OCI-LY1 (cell line): ENCODE data around the gene PDCD4.

Experiments used
- H2AFZ ChIP-seq: fragments of 200-600 bp; sonication (generic), shearing (Covaris generic); 2 replicates; pipeline ENCODE4 v1.6.0; 2014; ENCODE audit warnings: antibody characterized with exemption, mild to moderate bottlenecking, low read length
- H3F3A ChIP-seq: fragments of 200-600 bp; sonication (generic), shearing (Covaris generic); 2 replicates; pipeline ENCODE4 v1.6.0; 2014; ENCODE audit warnings: mild to moderate bottlenecking, antibody characterized with exemption, low read length, moderate library complexity; ENCODE audit not compliant: insufficient read depth
- H3K27ac ChIP-seq: fragments of 200-600 bp; sonication (generic); 2 replicates; pipeline ENCODE4 v1.5.1; 2014; ENCODE audit warnings: low read length, mixed run types, mild to moderate bottlenecking, low read depth; ENCODE audit not compliant: poor library complexity, severe bottlenecking
- H3K27me3 ChIP-seq: fragments of 200-600 bp; sonication (generic); 2 replicates; pipeline ENCODE4 v1.6.0; 2014; ENCODE audit warnings: antibody characterized with exemption, mild to moderate bottlenecking, low read length, moderate library complexity; ENCODE audit not compliant: insufficient read depth
- H3K36me3 ChIP-seq: fragments of 200-600 bp; sonication (generic); 2 replicates; pipeline ENCODE4 v1.6.1; 2014; ENCODE audit warnings: mild to moderate bottlenecking, antibody characterized with exemption, low read length, moderate library complexity, mixed read lengths; ENCODE audit not compliant: insufficient read depth
- H3K4me1 ChIP-seq: fragments of 200-600 bp; sonication (generic); 2 replicates; pipeline ENCODE4 v1.5.1; 2014; ENCODE audit warnings: mild to moderate bottlenecking, low read length, moderate library complexity; ENCODE audit not compliant: insufficient read depth, severe bottlenecking
- H3K4me2 ChIP-seq: fragments of 200-600 bp; sonication (generic), shearing (Covaris generic); 2 replicates; pipeline ENCODE4 v1.6.1; 2014; ENCODE audit warnings: low read length
- H3K4me3 ChIP-seq: fragments of 200-600 bp; sonication (generic); 2 replicates; pipeline ENCODE4 v1.5.1; 2014; ENCODE audit warnings: low read length, low read depth, mild to moderate bottlenecking, mixed read lengths; ENCODE audit not compliant: poor library complexity, severe bottlenecking
- H3K79me2 ChIP-seq: fragments of 200-600 bp; shearing (Covaris generic); 2 replicates; pipeline ENCODE4 v1.6.1; 2016; ENCODE audit warnings: mixed run types, low read length, mixed read lengths; ENCODE audit not compliant: insufficient read depth
- H3K9ac ChIP-seq: fragments of 200-600 bp; sonication (generic), shearing (Covaris generic); 2 replicates; pipeline ENCODE4 v1.6.1; 2014; ENCODE audit warnings: mild to moderate bottlenecking, low read length, mixed read lengths
- H3K9me2 ChIP-seq: fragments of 200-600 bp; sonication (generic), shearing (Covaris generic); 2 replicates; pipeline ENCODE4 v1.6.1; 2014; ENCODE audit warnings: low read depth, mild to moderate bottlenecking, low read length, mixed read lengths
- H3K9me3 ChIP-seq: fragments of 200-600 bp; shearing (Covaris generic); 2 replicates; pipeline ENCODE4 v1.6.1; 2014; ENCODE audit warnings: low read length, mixed read lengths
- H4K20me1 ChIP-seq: fragments of 200-600 bp; sonication (generic), shearing (Covaris generic); 2 replicates; pipeline ENCODE4 v1.6.0; 2016; ENCODE audit warnings: mild to moderate bottlenecking, low read length; ENCODE audit not compliant: insufficient read depth
- EZH2 ChIP-seq: fragments of 200-600 bp; sonication (generic), shearing (Covaris generic); IDR thresholded peaks from 2 replicates; pipeline ENCODE4 v1.8.0; 2017; ENCODE audit warnings: borderline replicate concordance, mixed run types, mild to moderate bottlenecking, antibody characterized with exemption, low read length, moderate library complexity, mixed read lengths
- TF ChIP-seq, protein P1 (sequence below): fragments of 200-600 bp; sonication (generic), shearing (Covaris generic); IDR thresholded peaks from 2 replicates; pipeline ENCODE4 v1.5.1; 2017; ENCODE audit warnings: mild to moderate bottlenecking, antibody characterized with exemption, low read length, moderate library complexity, mixed read lengths

Gene PDCD4

DNA sequence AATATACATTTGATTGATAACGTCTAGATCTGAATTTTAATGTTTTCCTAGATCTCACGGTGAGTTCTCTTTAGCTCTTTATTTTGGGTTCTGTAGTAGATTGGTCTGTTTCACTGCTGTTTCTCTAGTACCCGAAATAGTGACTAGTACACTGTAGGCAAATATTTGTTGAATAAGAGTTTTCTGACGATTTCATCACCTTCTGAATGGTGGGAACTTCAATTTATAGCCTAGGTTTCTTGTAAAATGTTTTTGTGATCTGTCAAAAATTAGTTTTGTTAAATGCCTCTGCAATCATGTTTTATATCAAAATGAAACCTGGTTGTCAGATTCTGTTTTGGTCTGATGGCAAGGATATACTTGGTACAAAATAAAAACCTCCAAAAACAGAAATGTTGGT lies 10.2 kb downstream of the PDCD4 start:
- no peak for TF ChIP-seq EZH2
- TF ChIP-seq, protein P1, sequence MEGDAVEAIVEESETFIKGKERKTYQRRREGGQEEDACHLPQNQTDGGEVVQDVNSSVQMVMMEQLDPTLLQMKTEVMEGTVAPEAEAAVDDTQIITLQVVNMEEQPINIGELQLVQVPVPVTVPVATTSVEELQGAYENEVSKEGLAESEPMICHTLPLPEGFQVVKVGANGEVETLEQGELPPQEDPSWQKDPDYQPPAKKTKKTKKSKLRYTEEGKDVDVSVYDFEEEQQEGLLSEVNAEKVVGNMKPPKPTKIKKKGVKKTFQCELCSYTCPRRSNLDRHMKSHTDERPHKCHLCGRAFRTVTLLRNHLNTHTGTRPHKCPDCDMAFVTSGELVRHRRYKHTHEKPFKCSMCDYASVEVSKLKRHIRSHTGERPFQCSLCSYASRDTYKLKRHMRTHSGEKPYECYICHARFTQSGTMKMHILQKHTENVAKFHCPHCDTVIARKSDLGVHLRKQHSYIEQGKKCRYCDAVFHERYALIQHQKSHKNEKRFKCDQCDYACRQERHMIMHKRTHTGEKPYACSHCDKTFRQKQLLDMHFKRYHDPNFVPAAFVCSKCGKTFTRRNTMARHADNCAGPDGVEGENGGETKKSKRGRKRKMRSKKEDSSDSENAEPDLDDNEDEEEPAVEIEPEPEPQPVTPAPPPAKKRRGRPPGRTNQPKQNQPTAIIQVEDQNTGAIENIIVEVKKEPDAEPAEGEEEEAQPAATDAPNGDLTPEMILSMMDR = no peak
- 0 out of 2 replicates have a peak overlapping the region, but pooled peaks have one; percentile 17 for H3K4me2 ChIP-seq
- no peak overlapping the region for H3K4me3 ChIP-seq
- no peaks in the 10 kb centered on the region for H4K20me1 ChIP-seq
- peaks cover 31% of the 10 kb centered on the region for H3K4me1 ChIP-seq
- H3K9ac ChIP-seq = no peak overlapping the region
- H3K36me3 ChIP-seq = peaks cover 94% of the 10 kb centered on the region
- no peaks in the 10 kb centered on the region for H3K27me3 ChIP-seq
- no peaks in the 10 kb centered on the region for H3K9me2 ChIP-seq
- no peak overlapping the region for H3K27ac ChIP-seq
- no peak overlapping the region for H2AFZ ChIP-seq
- no peaks in the 10 kb centered on the region for H3F3A ChIP-seq
- H3K79me2 ChIP-seq = peaks cover 3% of the 10 kb centered on the region
- no peaks in the 10 kb centered on the region for H3K9me3 ChIP-seq

DNA sequence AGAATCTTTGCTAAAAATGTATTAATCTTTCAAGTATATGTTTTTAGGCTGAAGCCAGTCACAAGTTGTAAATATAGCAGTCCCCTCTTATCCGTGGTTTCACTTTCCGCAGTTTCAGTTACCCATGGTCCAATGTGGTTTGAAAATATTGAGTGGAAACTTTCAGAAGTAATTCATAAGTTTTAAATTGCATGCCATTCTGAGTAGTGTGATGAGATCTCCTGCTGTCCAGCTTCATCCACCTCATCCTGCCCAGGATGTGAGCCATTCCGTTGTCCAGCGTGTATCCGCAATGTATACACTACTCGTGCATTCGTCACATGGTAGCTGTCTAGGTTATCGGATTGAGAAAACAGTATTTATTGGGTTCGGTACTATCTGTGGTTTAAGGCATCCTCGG lies 12.2 kb downstream of the PDCD4 start:
- no peaks in the 10 kb centered on the region for H3F3A ChIP-seq
- no peak overlapping the region for H3K27ac ChIP-seq
- TF ChIP-seq, protein P1 = no peak
- TF ChIP-seq EZH2 = no peak
- H2AFZ ChIP-seq = no peak overlapping the region
- no peaks in the 10 kb centered on the region for H3K9me3 ChIP-seq
- H3K9ac ChIP-seq = no peak overlapping the region
- H3K4me1 ChIP-seq = peaks cover 30% of the 10 kb centered on the region
- no peak overlapping the region for H3K4me2 ChIP-seq
- H3K4me3 ChIP-seq = no peak overlapping the region
- H4K20me1 ChIP-seq = no peaks in the 10 kb centered on the region
- H3K36me3 ChIP-seq = peaks cover 94% of the 10 kb centered on the region
- no peaks in the 10 kb centered on the region for H3K27me3 ChIP-seq
- H3K9me2 ChIP-seq = no peaks in the 10 kb centered on the region
- no peaks in the 10 kb centered on the region; the same call in 1 of the 2 replicates for H3K79me2 ChIP-seq

DNA sequence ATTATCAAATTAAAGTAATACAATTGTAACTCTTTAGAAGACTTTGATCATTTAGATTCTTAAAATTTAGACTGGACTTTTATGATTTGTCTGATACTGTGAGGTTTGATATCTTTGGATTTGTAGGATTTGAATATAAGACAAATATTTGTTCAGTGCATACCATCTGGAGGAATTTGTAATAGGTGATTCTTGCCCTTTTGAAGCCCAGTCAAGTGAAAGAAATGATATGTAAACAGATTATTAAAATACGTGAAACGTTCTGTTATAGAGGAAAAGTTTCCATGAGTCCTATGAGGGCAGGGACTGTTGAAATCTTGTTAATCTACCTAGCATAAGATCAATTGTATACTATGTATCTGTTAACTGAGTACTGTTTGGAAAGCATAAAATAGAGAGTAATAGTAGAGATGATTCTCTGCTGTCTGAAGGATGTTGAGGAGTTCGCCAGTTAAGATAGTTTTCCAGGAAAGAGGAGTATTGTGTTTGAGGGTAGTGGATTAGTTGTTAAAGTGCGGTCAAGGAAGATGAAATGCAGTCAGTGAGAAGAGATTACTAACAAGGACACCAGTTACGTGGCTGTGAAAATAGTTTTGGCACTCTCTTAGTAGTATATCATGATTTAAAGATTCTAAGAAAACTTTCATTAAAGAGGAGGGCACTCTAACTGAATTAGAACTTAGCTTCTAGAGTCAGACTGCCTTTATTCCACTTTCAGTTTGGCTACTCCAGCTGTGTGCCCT lies 14.4 kb downstream of the PDCD4 start:
- Histone ChIP-seq H3K9ac (no peak overlapping the region), H3K4me1 (peaks cover 16% of the 10 kb centered on the region), H3K4me3 (no peak overlapping the region), H3K27ac (no peak overlapping the region), H3K79me2 (no peaks in the 10 kb centered on the region), H3K9me2 (no peaks in the 10 kb centered on the region), H3K27me3 (no peaks in the 10 kb centered on the region), H3K4me2 (no peak overlapping the region), H3F3A (0 out of 2 replicates have a peak, but pooled peaks cover 4% of the 10 kb centered on the region), H3K36me3 (peaks cover 94% of the 10 kb centered on the region), H3K9me3 (no peaks in the 10 kb centered on the region), H2AFZ (no peak overlapping the region), H4K20me1 (no peaks in the 10 kb centered on the region)
- TF ChIP-seq, protein P1 = no peak
- no peak for TF ChIP-seq EZH2
